Measurements from ENCODE around the gene RAE1. TPM values are rescaled to one million over a fixed set of nuclear protein-coding genes. Genes with fewer than 3 reads are reported as not detected.

Gene RAE1
- total and polyA plus RNA-seq, 2 of the 8 experiments (the other 6 are each of a cell fraction or from before 2014, with no cell fraction given) = 35.9 to 44.9 TPM

GRCh38 chr20:57378646-57379262, 27.7 kb downstream of the RAE1 start (continued):
- no peak for TF ChIP-seq KDM1A (IDR thresholded peaks at IDR 0.05; ENCODE audit: borderline replicate concordance, low read length)

Measured in H1 (cell line).